Glutamatergic neuron (in vitro differentiated cells): Measurements from ENCODE around the gene TRABD. TPM values are rescaled to one million over a fixed set of nuclear protein-coding genes. Genes with fewer than 3 reads are reported as not detected.
A peak's percentile ranks its signal among the peaks of the same experiment; 100 is the strongest.

ENCODE experiments used
- DNase-seq: peaks from one replicate; pipeline ENCODE4 v3.0.0; 2022
- H3K27ac Mint-ChIP-seq: one replicate; pipeline ENCODE4 v1.8.0; 2020; ENCODE audit warnings: mild to moderate bottlenecking, mixed read lengths, inconsistent platforms; ENCODE audit not compliant: unreplicated experiment
- H3K27me3 Mint-ChIP-seq: one replicate; pipeline ENCODE4 v1.8.0; 2020; ENCODE audit warnings: mild to moderate bottlenecking, moderate library complexity, mixed read lengths, inconsistent platforms; ENCODE audit not compliant: unreplicated experiment
- H3K36me3 Mint-ChIP-seq: one replicate; pipeline ENCODE4 v1.8.0; 2020; ENCODE audit warnings: mild to moderate bottlenecking, mixed read lengths, inconsistent platforms; ENCODE audit not compliant: unreplicated experiment
- H3K4me1 Mint-ChIP-seq: one replicate; pipeline ENCODE4 v1.8.0; 2020; ENCODE audit warnings: mild to moderate bottlenecking, low read depth, mixed read lengths, inconsistent platforms; ENCODE audit not compliant: unreplicated experiment
- H3K4me3 Mint-ChIP-seq: one replicate; pipeline ENCODE4 v1.8.0; 2020; ENCODE audit warnings: mild to moderate bottlenecking, mixed read lengths, inconsistent platforms; ENCODE audit not compliant: unreplicated experiment
- H3K9me3 Mint-ChIP-seq: one replicate; pipeline ENCODE4 v1.8.0; 2020; ENCODE audit warnings: mild to moderate bottlenecking, moderate library complexity, mixed read lengths, inconsistent platforms; ENCODE audit not compliant: unreplicated experiment
- total RNA-seq: library from RNA; stranded (reverse); fragmentation: NEBNext Ultra II Directional; extraction: Animal tissue kit (Norgen Biotek cat#: 25700); gene quantifications from one replicate; pipeline ENCODE4 v1.2.1, GENCODE V29; 2021; ENCODE audit not compliant: unreplicated experiment
- TF ChIP-seq, protein P1 (sequence below): fragments of 200-600 bp; sonication (generic); IDR thresholded peaks from one replicate; pipeline ENCODE4 v1.5.0; 2021; ENCODE audit not compliant: partially characterized antibody, unreplicated experiment

TRABD gene
- total RNA-seq, 1 donor from 2014 or later: 31.3 TPM

DNA sequence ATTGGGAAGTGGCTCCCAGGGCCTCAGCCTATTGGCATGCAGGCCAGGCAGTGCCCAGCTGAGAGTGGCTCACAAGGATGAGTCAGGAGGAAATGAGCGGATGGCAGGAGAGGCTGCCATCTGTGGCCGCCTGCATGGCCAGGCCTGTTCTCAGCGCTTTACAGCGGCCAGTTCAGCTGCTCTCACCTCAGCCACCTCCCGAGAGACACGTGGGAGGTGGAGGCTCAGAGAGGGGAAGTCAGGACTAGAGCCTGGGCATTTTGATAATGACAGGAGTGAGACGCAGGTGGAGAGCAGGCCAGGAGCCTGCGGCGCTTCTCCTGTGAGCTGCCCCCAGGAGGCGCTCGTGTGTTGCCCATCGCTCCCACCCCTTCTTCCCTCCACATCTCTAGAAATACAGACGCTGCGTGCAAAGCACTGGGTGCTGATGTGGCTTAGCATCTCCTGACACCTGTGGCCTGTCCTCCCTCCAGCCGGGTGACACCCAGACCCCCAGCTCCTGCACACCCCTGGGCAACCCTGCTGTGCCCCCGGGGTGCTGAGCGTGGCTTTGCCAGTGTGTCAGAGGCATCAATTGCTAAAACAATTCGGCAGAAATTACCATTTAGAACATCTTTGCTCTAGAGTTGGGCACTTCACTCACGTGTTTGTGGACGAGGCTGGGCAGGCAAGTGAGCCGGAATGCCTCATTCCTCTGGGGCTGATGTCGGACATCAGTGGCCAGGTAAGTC is 36.6 kb upstream of the TRABD start:
- Mint-ChIP-seq H3K4me1 (peaks cover 22% of the 10 kb centered on the region), H3K27ac (no peak overlapping the region), H3K27me3 (peaks cover 7% of the 10 kb centered on the region), H3K4me3 (no peak overlapping the region), H3K36me3 (peaks cover 5% of the 10 kb centered on the region), H3K9me3 (no peaks in the 10 kb centered on the region)
- TF ChIP-seq, protein P1, sequence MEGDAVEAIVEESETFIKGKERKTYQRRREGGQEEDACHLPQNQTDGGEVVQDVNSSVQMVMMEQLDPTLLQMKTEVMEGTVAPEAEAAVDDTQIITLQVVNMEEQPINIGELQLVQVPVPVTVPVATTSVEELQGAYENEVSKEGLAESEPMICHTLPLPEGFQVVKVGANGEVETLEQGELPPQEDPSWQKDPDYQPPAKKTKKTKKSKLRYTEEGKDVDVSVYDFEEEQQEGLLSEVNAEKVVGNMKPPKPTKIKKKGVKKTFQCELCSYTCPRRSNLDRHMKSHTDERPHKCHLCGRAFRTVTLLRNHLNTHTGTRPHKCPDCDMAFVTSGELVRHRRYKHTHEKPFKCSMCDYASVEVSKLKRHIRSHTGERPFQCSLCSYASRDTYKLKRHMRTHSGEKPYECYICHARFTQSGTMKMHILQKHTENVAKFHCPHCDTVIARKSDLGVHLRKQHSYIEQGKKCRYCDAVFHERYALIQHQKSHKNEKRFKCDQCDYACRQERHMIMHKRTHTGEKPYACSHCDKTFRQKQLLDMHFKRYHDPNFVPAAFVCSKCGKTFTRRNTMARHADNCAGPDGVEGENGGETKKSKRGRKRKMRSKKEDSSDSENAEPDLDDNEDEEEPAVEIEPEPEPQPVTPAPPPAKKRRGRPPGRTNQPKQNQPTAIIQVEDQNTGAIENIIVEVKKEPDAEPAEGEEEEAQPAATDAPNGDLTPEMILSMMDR: peak; percentile 82
- peak; percentile 77 for DNase-seq

- TF ChIP-seq, protein P1: peak; percentile 12
- Mint-ChIP-seq H3K36me3 (peaks cover 2% of the 10 kb centered on the region), H3K4me1 (peaks cover 20% of the 10 kb centered on the region), H3K4me3 (no peak overlapping the region), H3K27me3 (peaks cover 5% of the 10 kb centered on the region), H3K27ac (peak overlapping the region; percentile 67), H3K9me3 (no peaks in the 10 kb centered on the region)
- no peak for DNase-seq
Observed at GRCh38 chr22:50150161-50151129, 35.3 kb upstream of the TRABD start.

DNA sequence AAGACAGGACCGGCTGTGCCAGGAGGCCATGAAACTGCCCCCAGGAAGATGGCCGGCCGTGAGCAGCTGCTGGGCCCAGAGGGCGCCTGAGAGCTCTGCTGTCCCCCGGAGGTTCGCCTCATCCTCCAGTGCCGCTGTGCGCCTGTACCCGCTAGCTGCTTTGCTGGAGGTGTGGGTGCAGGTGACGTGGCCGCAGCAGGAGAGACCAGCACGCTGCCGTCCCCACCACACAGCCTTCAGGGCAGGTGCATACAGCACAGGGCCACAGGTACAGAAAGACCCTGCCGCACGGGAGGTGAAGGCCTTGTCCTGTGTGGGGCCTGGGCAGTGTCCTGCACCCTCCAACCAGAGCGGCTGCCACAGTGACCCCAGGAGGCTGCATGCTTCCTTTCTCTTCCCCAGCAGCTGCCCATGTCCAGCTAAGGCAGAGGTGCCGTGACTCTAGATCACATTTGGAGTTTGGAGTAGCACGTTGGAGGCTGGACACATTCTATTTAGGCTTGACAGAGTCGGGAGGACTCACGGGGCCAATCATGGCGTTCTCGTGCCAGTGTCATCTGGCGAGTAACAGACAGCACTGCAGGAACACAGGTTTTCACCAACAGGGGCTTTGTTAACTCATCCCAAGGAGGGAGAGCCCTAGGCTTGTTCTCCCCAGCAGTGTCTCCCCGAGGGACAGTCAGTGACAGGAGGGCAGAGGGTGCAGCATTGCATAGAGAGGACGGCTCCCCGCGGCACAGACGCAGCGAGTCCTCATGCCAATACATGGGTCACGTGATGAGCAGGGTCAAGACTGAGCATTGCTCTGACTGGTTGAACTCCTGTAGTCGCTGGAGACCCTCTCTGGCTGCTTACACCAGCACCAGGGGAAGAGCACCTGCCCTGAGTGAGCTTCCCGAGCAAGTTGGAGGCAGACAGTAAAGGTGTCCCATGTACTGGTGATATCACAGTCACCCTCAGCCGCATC is 33.9 kb upstream of the TRABD start:
- TF ChIP-seq, protein P1: no peak
- H3K27ac Mint-ChIP-seq: no peak overlapping the region
- peaks cover 5% of the 10 kb centered on the region for H3K27me3 Mint-ChIP-seq
- H3K4me1 Mint-ChIP-seq: peaks cover 14% of the 10 kb centered on the region
- DNase-seq: no peak
- H3K4me3 Mint-ChIP-seq: no peak overlapping the region
- H3K9me3 Mint-ChIP-seq: no peaks in the 10 kb centered on the region
- H3K36me3 Mint-ChIP-seq: no peaks in the 10 kb centered on the region

DNA sequence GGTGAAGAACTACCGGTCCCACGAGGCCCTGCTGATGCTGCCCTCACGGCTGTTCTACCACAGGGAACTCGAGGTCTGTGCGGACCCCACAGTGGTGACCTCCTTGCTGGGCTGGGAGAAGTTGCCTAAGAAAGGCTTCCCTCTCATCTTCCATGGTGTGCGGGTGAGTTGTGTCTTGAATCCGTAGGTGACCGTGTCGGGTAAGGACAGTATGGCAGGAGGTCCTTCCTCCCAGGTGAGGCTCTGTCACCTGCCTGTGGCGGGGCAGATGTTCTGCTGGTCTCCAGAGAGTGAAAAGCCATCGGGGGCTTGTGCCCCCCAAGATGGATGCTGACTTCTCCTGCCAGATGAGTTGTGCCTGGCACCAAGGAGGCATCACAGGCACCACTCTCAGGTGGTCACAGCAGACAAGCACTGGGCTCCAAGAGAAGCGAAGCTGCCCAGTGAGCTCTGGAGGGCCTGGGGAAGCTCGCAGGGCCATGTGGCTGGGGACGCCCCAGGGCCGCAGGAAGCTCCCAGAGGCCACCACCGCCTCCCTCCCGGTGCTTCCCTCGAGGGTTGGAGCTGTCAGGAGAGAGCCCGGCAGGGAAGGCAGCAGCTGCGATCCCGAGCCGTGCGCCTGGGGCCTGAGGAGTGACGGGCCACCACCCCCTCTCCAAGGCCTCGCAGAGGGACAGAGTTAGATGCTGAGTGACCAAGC is 32.5 kb upstream of the TRABD start:
- H3K9me3 Mint-ChIP-seq: no peaks in the 10 kb centered on the region
- no peak overlapping the region for H3K27ac Mint-ChIP-seq
- peaks cover 5% of the 10 kb centered on the region for H3K27me3 Mint-ChIP-seq
- DNase-seq: peak; percentile 14
- peaks cover 19% of the 10 kb centered on the region for H3K4me1 Mint-ChIP-seq
- no peaks in the 10 kb centered on the region for H3K36me3 Mint-ChIP-seq
- no peak overlapping the region for H3K4me3 Mint-ChIP-seq
- TF ChIP-seq, protein P1: no peak
